SU-DHL-6 (cell line): ENCODE measurements around the gene SYCN.

Source experiments
- H2AFZ ChIP-seq: fragments of 200-600 bp; sonication (generic); 2 replicates; pipeline ENCODE4 v1.6.1; 2014; ENCODE audit warnings: low read depth, mild to moderate bottlenecking, moderate library complexity, mixed read lengths, antibody characterized with exemption, low read length; ENCODE audit not compliant: severe bottlenecking
- H3F3A ChIP-seq: fragments of 200-600 bp; shearing (Covaris generic); 2 replicates; pipeline ENCODE4 v1.6.0; 2016; ENCODE audit warnings: antibody characterized with exemption, mild to moderate bottlenecking; ENCODE audit not compliant: insufficient read depth
- H3K27ac ChIP-seq: fragments of 200-600 bp; sonication (generic); 2 replicates; pipeline ENCODE4 v1.5.1; 2016; ENCODE audit warnings: low read depth, mild to moderate bottlenecking, low read length, moderate library complexity, mixed read lengths
- H3K27me3 ChIP-seq: fragments of 200-600 bp; sonication (generic), shearing (Covaris generic); 2 replicates; pipeline ENCODE4 v1.6.0; 2014; ENCODE audit warnings: mild to moderate bottlenecking, low read length
- H3K36me3 ChIP-seq: fragments of 200-600 bp; sonication (generic); 2 replicates; pipeline ENCODE4 v1.6.1; 2014; ENCODE audit warnings: mild to moderate bottlenecking, low read length, mixed read lengths
- H3K4me2 ChIP-seq: fragments of 300-600, 200-600 bp; shearing (Covaris generic), sonication (generic); 2 replicates; pipeline ENCODE4 v1.6.0; 2014; ENCODE audit warnings: low read length, low read depth, mild to moderate bottlenecking; ENCODE audit not compliant: poor library complexity, severe bottlenecking
- H3K4me3 ChIP-seq: fragments of 200-600 bp; sonication (generic); 2 replicates; pipeline ENCODE4 v1.5.1; 2014; ENCODE audit warnings: antibody characterized with exemption, low read length, mild to moderate bottlenecking, mixed read lengths; ENCODE audit not compliant: insufficient read depth, poor library complexity, severe bottlenecking
- H3K79me2 ChIP-seq: fragments of 200-600 bp; sonication (generic); 2 replicates; pipeline ENCODE4 v1.6.1; 2014; ENCODE audit warnings: mild to moderate bottlenecking, low read length, moderate library complexity; ENCODE audit not compliant: insufficient read depth
- H3K9ac ChIP-seq: fragments of 200-600 bp; sonication (generic); 2 replicates; pipeline ENCODE4 v1.7.0; 2014; ENCODE audit warnings: mild to moderate bottlenecking, low read length
- H3K9me2 ChIP-seq: fragments of 200-600 bp; sonication (generic); replicated peaks from 2 replicates; pipeline ENCODE4 v1.6.1; 2014; ENCODE audit warnings: low read length; ENCODE audit not compliant: insufficient read depth
- H3K9me3 ChIP-seq: fragments of 200-600 bp; sonication (generic); 2 replicates; pipeline ENCODE4 v1.6.1; 2014; ENCODE audit warnings: low read length, mixed read lengths; ENCODE audit not compliant: insufficient read depth
- H4K20me1 ChIP-seq: fragments of 200-600 bp; sonication (generic); 2 replicates; pipeline ENCODE4 v1.6.1; 2014; ENCODE audit warnings: low read depth, mild to moderate bottlenecking, antibody characterized with exemption, low read length, moderate library complexity, mixed read lengths
- EZH2phosphoT487 ChIP-seq: fragments of 200-600 bp; sonication (generic), shearing (Covaris generic); conservative IDR thresholded peaks from 2 replicates; pipeline ENCODE4 v1.6.1; 2018; ENCODE audit warnings: mild to moderate bottlenecking, antibody characterized with exemption, low read length, moderate library complexity, mixed read lengths
- TF ChIP-seq, protein P1 (sequence below): fragments of 200-600 bp; sonication (generic); IDR thresholded peaks from one replicate; pipeline ENCODE4 v1.5.1; 2017; ENCODE audit warnings: antibody characterized with exemption, mild to moderate bottlenecking, low read length, moderate library complexity; ENCODE audit not compliant: insufficient read depth, poor library complexity, severe bottlenecking

SYCN gene

DNA sequence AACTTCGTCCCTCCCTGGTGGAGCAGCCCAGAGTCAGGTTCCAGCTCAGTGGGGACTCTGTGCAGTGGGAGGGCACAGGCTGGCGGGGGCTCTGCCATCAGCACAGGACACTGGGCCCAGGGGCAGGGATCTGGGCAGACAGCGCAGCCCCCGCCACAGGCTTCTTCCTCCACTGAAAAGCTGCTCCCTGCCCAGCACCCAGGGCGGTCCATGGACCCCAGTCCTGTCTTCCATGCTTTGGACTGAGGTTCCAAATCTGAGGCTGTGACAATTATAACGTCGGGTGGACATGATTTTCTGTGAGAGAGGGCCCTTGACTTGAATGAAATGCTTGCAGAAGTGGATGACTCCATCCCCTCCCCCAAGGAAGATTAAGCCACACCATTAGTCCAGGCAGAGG, 28.5 kb downstream of the SYCN start:
- Histone ChIP-seq H3K27me3 (no peaks in the 10 kb centered on the region), H4K20me1 (no peaks in the 10 kb centered on the region), H3K9me3 (no peaks in the 10 kb centered on the region), H3K27ac (no peak overlapping the region), H3K36me3 (no peaks in the 10 kb centered on the region), H3F3A (no peaks in the 10 kb centered on the region), H3K4me3 (no peak overlapping the region), H2AFZ (no peak overlapping the region), H3K9me2 (no peaks in the 10 kb centered on the region), H3K79me2 (no peaks in the 10 kb centered on the region), H3K9ac (no peak overlapping the region), H3K4me2 (no peak overlapping the region)
- TF ChIP-seq, protein P1, sequence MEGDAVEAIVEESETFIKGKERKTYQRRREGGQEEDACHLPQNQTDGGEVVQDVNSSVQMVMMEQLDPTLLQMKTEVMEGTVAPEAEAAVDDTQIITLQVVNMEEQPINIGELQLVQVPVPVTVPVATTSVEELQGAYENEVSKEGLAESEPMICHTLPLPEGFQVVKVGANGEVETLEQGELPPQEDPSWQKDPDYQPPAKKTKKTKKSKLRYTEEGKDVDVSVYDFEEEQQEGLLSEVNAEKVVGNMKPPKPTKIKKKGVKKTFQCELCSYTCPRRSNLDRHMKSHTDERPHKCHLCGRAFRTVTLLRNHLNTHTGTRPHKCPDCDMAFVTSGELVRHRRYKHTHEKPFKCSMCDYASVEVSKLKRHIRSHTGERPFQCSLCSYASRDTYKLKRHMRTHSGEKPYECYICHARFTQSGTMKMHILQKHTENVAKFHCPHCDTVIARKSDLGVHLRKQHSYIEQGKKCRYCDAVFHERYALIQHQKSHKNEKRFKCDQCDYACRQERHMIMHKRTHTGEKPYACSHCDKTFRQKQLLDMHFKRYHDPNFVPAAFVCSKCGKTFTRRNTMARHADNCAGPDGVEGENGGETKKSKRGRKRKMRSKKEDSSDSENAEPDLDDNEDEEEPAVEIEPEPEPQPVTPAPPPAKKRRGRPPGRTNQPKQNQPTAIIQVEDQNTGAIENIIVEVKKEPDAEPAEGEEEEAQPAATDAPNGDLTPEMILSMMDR, result no peak
- no peak for TF ChIP-seq EZH2phosphoT487

DNA sequence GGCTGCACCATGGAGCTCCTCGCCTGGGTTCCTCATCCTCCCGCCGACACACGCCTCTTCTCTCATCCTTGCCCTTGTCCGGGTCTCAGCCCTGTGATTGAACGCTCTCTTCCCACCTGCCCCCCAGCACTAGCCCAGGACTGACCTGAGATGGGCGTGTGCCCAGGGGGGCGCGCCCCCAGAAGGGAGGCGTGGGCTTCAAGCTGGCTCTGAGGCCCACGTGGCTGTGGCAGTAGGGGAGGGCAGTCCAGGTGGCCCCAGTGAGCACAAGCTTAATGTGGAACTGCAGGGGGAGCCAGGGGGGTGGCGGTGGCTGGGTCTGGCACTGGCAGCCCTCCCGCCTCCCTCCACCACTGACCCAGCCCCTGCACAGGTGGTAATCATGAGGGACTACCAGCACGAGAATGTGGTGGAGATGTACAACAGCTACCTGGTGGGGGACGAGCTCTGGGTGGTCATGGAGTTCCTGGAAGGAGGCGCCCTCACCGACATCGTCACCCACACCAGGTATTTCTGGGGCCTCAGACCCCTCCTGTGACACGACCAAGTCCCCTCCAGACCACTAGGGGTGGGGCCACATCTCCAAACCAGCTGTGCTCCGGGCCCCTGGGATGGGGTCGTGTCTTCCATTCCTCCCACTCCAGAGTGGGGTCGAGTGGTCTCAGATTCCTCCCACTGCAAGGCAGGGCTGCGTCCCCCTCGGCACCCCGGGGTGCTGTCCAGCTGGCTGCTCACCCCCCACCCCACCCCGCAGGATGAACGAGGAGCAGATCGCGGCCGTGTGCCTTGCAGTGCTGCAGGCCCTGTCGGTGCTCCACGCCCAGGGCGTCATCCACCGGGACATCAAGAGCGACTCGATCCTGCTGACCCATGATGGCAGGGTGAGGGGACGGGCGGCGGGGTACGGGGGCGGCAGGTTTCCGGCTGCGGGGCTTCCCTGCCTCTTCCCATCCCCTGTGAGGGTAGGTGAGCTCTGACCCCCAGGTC, 29.2 kb downstream of the SYCN start:
- Histone ChIP-seq H3K79me2 (no peaks in the 10 kb centered on the region), H3K36me3 (no peaks in the 10 kb centered on the region), H3F3A (no peaks in the 10 kb centered on the region), H3K4me3 (no peak overlapping the region), H2AFZ (no peak overlapping the region), H3K9me2 (no peaks in the 10 kb centered on the region), H3K27me3 (no peaks in the 10 kb centered on the region), H3K9me3 (no peaks in the 10 kb centered on the region), H3K9ac (no peak overlapping the region), H3K27ac (no peak overlapping the region), H4K20me1 (no peaks in the 10 kb centered on the region), H3K4me2 (no peak overlapping the region)
- TF ChIP-seq EZH2phosphoT487, result no peak
- TF ChIP-seq, protein P1, result no peak

DNA sequence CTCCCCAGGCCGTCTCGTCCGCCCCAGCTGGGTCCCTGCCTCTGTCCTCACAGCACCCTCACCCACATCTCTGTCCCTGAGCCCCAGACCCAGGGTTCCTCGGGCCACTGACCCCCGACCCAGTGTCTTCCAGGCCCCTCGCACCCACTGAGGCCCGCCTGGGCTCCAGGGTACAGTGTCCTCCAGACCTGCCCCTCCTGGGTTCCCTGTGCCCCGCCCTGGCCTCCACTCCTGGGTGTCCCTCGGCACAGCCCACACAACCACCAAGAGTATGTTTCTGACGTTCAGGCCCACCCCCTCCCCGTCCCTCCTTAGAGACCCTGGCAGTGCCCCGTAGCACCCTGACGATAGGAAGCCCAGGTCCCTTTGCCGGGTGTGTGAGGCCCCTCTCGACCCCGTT, 29.9 kb downstream of the SYCN start:
- H3K36me3 ChIP-seq, result no peaks in the 10 kb centered on the region
- no peak for TF ChIP-seq EZH2phosphoT487
- TF ChIP-seq, protein P1, result no peak
- H3F3A ChIP-seq, result no peaks in the 10 kb centered on the region

More for the DNA sequence above, 29.9 kb downstream of the SYCN start:
- H3K9me3 ChIP-seq, result no peaks in the 10 kb centered on the region
- H2AFZ ChIP-seq, result no peak overlapping the region
- H4K20me1 ChIP-seq, result no peaks in the 10 kb centered on the region
- H3K27me3 ChIP-seq, result no peaks in the 10 kb centered on the region
- no peak overlapping the region for H3K9ac ChIP-seq
- H3K9me2 ChIP-seq, result no peaks in the 10 kb centered on the region
- H3K79me2 ChIP-seq, result no peaks in the 10 kb centered on the region
- H3K4me3 ChIP-seq, result no peak overlapping the region
- H3K4me2 ChIP-seq, result no peak overlapping the region
- no peak overlapping the region for H3K27ac ChIP-seq
